Nephron (organoid): ENCODE results near the gene SPTBN1.

Source experiments
- H3K27ac Mint-ChIP-seq, 3 experiments: 2 replicates each; pipeline ENCODE4 v1.8.0; 2020; ENCODE audit warnings: mixed read lengths in 3 of 3, mild to moderate bottlenecking in 2 of 3, moderate library complexity in 1 of 3
- H3K27me3 Mint-ChIP-seq: 2 replicates; pipeline ENCODE4 v1.8.0; 2021; ENCODE audit warnings: low read depth, mild to moderate bottlenecking, moderate library complexity, mixed read lengths
- H3K36me3 Mint-ChIP-seq: 2 replicates; pipeline ENCODE4 v1.8.0; 2020; ENCODE audit warnings: low read depth, mixed read lengths
- H3K4me1 Mint-ChIP-seq: 2 replicates; pipeline ENCODE4 v1.8.0; 2020; ENCODE audit warnings: mixed read lengths
- H3K4me3 Mint-ChIP-seq, 3 experiments: 2 replicates each; pipeline ENCODE4 v1.8.0; 2020; ENCODE audit warnings: mild to moderate bottlenecking in 3 of 3, mixed read lengths in 3 of 3, moderate library complexity in 2 of 3
- H3K9me3 Mint-ChIP-seq: 2 replicates; pipeline ENCODE4 v1.8.0; 2020; ENCODE audit warnings: mixed read lengths
- TF ChIP-seq, protein P1 (sequence below), 3 experiments: fragments of 200-600 bp; sonication (generic); IDR thresholded peaks; one replicate each; pipeline ENCODE4 v1.5.0; 2021; ENCODE audit warnings: antibody characterized with exemption in 3 of 3; ENCODE audit not compliant: unreplicated experiment in 3 of 3

SPTBN1 gene

DNA sequence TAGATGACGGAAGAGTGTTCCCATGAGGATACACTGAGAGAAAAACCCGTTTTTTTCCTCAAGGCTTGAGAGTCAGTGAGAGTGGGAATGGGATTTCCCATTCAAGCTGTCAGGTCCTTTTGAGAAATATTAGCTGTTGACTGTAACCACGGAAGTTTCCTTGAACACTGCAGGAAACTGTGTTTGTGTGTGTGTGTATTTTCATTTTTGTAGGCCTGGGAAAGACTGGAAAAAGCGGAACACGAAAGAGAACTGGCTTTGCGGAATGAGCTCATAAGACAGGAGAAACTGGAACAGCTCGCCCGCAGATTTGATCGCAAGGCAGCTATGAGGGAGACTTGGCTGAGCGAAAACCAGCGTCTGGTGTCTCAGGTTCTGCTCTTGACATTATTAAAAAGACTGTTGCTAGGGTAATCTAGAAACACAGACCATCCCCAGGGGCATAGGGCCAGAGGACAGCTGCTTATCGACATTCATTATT lies 168.5 kb downstream of the SPTBN1 start:
- peak overlapping the region; percentile 94 to 96 (median 94) for H3K27ac Mint-ChIP-seq

DNA sequence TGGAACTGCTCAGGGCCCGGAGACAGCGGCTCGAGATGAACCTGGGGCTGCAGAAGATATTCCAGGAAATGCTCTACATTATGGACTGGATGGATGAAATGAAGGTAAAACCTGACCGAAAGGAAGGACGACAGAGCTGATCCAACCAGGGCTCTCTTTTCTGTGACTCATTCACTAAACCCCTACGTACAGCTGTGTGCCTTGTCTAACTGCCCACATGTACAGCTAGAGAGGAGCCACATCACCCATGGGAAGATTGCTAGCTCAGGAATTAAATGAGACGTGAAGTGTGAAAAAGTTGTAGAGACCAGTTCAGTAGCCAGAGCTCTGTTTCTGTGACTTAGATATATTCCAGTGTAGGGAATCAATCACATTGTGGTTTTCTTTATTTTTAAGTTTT lies 170.0 kb downstream of the SPTBN1 start:
- H3K9me3 Mint-ChIP-seq = no peaks in the 10 kb centered on the region
- H3K4me1 Mint-ChIP-seq = peaks cover 23% of the 10 kb centered on the region
- H3K4me3 Mint-ChIP-seq = no peak overlapping the region
- peak overlapping the region in 1 of 3 experiments; percentile 43 for H3K27ac Mint-ChIP-seq
- H3K27me3 Mint-ChIP-seq = no peaks in the 10 kb centered on the region
- TF ChIP-seq, protein P1, sequence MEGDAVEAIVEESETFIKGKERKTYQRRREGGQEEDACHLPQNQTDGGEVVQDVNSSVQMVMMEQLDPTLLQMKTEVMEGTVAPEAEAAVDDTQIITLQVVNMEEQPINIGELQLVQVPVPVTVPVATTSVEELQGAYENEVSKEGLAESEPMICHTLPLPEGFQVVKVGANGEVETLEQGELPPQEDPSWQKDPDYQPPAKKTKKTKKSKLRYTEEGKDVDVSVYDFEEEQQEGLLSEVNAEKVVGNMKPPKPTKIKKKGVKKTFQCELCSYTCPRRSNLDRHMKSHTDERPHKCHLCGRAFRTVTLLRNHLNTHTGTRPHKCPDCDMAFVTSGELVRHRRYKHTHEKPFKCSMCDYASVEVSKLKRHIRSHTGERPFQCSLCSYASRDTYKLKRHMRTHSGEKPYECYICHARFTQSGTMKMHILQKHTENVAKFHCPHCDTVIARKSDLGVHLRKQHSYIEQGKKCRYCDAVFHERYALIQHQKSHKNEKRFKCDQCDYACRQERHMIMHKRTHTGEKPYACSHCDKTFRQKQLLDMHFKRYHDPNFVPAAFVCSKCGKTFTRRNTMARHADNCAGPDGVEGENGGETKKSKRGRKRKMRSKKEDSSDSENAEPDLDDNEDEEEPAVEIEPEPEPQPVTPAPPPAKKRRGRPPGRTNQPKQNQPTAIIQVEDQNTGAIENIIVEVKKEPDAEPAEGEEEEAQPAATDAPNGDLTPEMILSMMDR (IDR thresholded peaks at IDR 0.05; ENCODE audit: unreplicated experiment in 3 of 3) = no peak
- H3K36me3 Mint-ChIP-seq = peaks cover 89% of the 10 kb centered on the region

More for the DNA sequence above, 168.5 kb downstream of the SPTBN1 start:
- H3K4me1 Mint-ChIP-seq = peaks cover 19% of the 10 kb centered on the region
- peak overlapping the region; percentile 2 to 51 (median 8) for H3K4me3 Mint-ChIP-seq
- no peaks in the 10 kb centered on the region for H3K9me3 Mint-ChIP-seq
- H3K36me3 Mint-ChIP-seq = peaks cover 89% of the 10 kb centered on the region
- H3K27me3 Mint-ChIP-seq = no peaks in the 10 kb centered on the region
- TF ChIP-seq, protein P1 (IDR thresholded peaks at IDR 0.05; ENCODE audit: unreplicated experiment in 3 of 3) = no peak

DNA sequence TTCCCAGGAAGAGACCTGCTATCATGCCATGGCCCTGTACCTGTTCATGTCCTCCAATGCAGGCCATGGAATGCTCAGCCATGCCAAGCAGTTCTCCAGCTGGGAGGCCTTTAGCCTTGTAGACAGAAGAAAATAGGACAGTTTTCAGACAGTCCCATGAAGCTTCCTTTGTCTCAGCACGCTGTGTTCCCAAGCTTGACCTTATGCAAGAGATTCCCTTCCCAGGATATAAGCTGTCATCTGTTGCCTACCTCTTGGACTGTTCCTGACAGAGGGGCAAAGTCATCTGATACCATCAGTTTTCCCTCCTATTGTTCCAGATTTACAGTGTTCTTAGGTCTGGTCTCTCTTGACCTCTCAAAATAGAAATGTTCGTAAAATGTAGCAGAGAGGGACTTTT lies 170.8 kb downstream of the SPTBN1 start:
- no peaks in the 10 kb centered on the region for H3K9me3 Mint-ChIP-seq
- H3K27ac Mint-ChIP-seq = no peak overlapping the region
- no peaks in the 10 kb centered on the region for H3K27me3 Mint-ChIP-seq
- H3K4me1 Mint-ChIP-seq = peaks cover 26% of the 10 kb centered on the region
- H3K4me3 Mint-ChIP-seq = no peak overlapping the region
- H3K36me3 Mint-ChIP-seq = peaks cover 89% of the 10 kb centered on the region
- TF ChIP-seq, protein P1 (IDR thresholded peaks at IDR 0.05; ENCODE audit: unreplicated experiment in 3 of 3) = no peak

DNA sequence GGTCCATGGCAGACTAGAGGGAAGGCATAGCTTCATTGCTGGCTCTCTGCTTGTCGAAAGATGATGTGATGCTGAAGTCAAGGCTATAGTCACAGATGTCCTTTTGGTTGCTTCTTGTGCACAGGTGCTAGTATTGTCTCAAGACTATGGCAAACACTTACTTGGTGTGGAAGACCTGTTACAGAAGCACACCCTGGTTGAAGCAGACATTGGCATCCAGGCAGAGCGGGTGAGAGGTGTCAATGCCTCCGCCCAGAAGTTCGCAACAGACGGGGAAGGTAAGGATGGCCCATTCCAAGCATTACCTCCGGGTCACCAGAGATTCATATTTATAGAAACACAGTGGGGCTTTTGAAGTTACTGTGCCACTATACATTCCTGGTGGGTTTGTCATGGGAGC lies 171.8 kb downstream of the SPTBN1 start:
- no peak overlapping the region for H3K4me3 Mint-ChIP-seq
- TF ChIP-seq, protein P1 (IDR thresholded peaks at IDR 0.05; ENCODE audit: unreplicated experiment in 3 of 3) = no peak
- H3K27me3 Mint-ChIP-seq = no peaks in the 10 kb centered on the region
- peaks cover 91% of the 10 kb centered on the region for H3K36me3 Mint-ChIP-seq
- H3K9me3 Mint-ChIP-seq = no peaks in the 10 kb centered on the region
- H3K27ac Mint-ChIP-seq = no peak overlapping the region
- H3K4me1 Mint-ChIP-seq = peaks cover 34% of the 10 kb centered on the region

DNA sequence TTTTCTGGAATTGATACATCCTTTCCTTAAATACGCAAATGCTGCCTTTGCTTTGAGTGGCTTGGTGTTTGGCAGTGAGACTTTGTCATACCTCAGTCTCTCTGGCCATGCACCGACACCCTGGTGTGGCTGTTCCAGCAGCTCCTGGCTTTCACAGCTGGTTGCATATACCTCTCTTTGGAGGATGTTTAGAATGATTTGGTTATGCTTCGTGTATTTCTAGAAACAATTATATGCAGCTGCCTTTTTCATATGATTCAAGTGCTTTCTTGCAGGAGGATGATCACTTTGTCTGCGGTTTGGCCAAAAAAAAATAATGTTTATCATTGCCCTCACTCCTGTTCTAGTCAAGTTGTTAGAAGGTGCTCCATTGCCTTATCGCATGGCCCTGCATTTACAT lies 172.3 kb downstream of the SPTBN1 start:
- H3K27ac Mint-ChIP-seq = peak overlapping the region in 1 of 3 experiments; percentile 10
- peaks cover 39% of the 10 kb centered on the region for H3K4me1 Mint-ChIP-seq
- H3K9me3 Mint-ChIP-seq = no peaks in the 10 kb centered on the region
- H3K36me3 Mint-ChIP-seq = peaks cover 93% of the 10 kb centered on the region
- H3K27me3 Mint-ChIP-seq = no peaks in the 10 kb centered on the region
- H3K4me3 Mint-ChIP-seq = no peak overlapping the region
- TF ChIP-seq, protein P1 (IDR thresholded peaks at IDR 0.05; ENCODE audit: unreplicated experiment in 3 of 3) = no peak

DNA sequence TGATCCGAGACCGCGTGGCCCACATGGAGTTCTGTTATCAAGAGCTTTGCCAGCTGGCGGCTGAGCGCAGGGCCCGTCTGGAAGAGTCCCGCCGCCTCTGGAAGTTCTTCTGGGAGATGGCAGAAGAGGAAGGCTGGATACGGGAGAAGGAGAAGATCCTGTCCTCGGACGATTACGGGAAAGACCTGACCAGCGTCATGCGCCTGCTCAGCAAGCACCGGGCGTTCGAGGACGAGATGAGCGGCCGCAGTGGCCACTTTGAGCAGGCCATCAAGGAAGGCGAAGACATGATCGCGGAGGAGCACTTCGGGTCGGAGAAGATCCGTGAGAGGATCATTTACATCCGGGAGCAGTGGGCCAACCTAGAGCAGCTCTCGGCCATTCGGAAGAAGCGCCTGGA lies 172.8 kb downstream of the SPTBN1 start:
- TF ChIP-seq, protein P1 (IDR thresholded peaks at IDR 0.05; ENCODE audit: unreplicated experiment in 3 of 3) = no peak
- H3K9me3 Mint-ChIP-seq = no peaks in the 10 kb centered on the region
- peaks cover 89% of the 10 kb centered on the region for H3K36me3 Mint-ChIP-seq
- no peak overlapping the region for H3K4me3 Mint-ChIP-seq
- H3K4me1 Mint-ChIP-seq = peaks cover 43% of the 10 kb centered on the region
- H3K27ac Mint-ChIP-seq = no peak overlapping the region
- no peaks in the 10 kb centered on the region for H3K27me3 Mint-ChIP-seq
